Neutrophil (primary cell): Measurements from ENCODE around the gene CAPN5.
"Not testable (repeated sequence)": the region's sequence is repeated elsewhere in the genome, so short reads cannot be mapped to it uniquely, and the experiment has no call there.

ENCODE experiments used
- H3K27ac ChIP-seq: fragments of 200-600 bp; sonication (generic); 2 replicates; pipeline ENCODE4 v1.5.1; 2016; ENCODE audit warnings: mild to moderate bottlenecking, moderate library complexity
- H3K27me3 ChIP-seq: fragments of 200-600 bp; sonication (generic); 2 replicates; pipeline ENCODE4 v1.6.0; 2016; ENCODE audit warnings: mild to moderate bottlenecking
- H3K36me3 ChIP-seq: fragments of 200-600 bp; sonication (generic); 2 replicates; pipeline ENCODE4 v1.5.1; 2017
- H3K4me1 ChIP-seq, 2 experiments: fragments of 200-600 bp in 1 of 2; sonication (generic) in 1 of 2; 1 replicate in 1 of 2; 2 replicates in 1 of 2; pipeline versions ENCODE4 v1.5.1 to v1.6.1; 2013 to 2016; ENCODE audit warnings: low read depth in 1 of 2, low read length in 1 of 2, mild to moderate bottlenecking in 1 of 2, moderate library complexity in 1 of 2; ENCODE audit not compliant: control insufficient read depth in 1 of 2, insufficient read depth in 1 of 2
- H3K4me3 ChIP-seq, 2 experiments: fragments of 200-600 bp in 1 of 2; sonication (generic) in 1 of 2; 1 replicate in 1 of 2; 2 replicates in 1 of 2; pipeline ENCODE4 v1.5.1; 2013 to 2016; ENCODE audit warnings: low read depth in 1 of 2, low read length in 1 of 2, mild to moderate bottlenecking in 1 of 2, moderate library complexity in 1 of 2
- H3K9me3 ChIP-seq: fragments of 200-600 bp; sonication (generic); 2 replicates; pipeline ENCODE4 v1.5.1; 2016
- TF ChIP-seq, protein P1 (sequence below): fragments of 200-600 bp; sonication (generic); IDR thresholded peaks from 2 replicates; pipeline ENCODE4 v1.5.1; 2016; ENCODE audit warnings: antibody characterized with exemption

CAPN5 gene

GRCh38 chr11:77095551-77096490 lies 29.1 kb downstream of the CAPN5 start:
- H3K27me3 ChIP-seq, result peaks cover 5% of the 10 kb centered on the region
- TF ChIP-seq, protein P1, sequence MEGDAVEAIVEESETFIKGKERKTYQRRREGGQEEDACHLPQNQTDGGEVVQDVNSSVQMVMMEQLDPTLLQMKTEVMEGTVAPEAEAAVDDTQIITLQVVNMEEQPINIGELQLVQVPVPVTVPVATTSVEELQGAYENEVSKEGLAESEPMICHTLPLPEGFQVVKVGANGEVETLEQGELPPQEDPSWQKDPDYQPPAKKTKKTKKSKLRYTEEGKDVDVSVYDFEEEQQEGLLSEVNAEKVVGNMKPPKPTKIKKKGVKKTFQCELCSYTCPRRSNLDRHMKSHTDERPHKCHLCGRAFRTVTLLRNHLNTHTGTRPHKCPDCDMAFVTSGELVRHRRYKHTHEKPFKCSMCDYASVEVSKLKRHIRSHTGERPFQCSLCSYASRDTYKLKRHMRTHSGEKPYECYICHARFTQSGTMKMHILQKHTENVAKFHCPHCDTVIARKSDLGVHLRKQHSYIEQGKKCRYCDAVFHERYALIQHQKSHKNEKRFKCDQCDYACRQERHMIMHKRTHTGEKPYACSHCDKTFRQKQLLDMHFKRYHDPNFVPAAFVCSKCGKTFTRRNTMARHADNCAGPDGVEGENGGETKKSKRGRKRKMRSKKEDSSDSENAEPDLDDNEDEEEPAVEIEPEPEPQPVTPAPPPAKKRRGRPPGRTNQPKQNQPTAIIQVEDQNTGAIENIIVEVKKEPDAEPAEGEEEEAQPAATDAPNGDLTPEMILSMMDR, result no peak
- no peaks in the 10 kb centered on the region for H3K36me3 ChIP-seq
- H3K4me1 ChIP-seq, result no peaks in the 10 kb centered on the region
- no peaks in the 10 kb centered on the region for H3K9me3 ChIP-seq
- no peak overlapping the region for H3K4me3 ChIP-seq
- H3K27ac ChIP-seq, result no peak overlapping the region

GRCh38 chr11:77096591-77097019 lies 29.8 kb downstream of the CAPN5 start:
- Histone ChIP-seq H3K9me3 (no peaks in the 10 kb centered on the region), H3K4me1 (no peaks in the 10 kb centered on the region), H3K36me3 (no peaks in the 10 kb centered on the region), H3K27me3 (no peaks in the 10 kb centered on the region), H3K27ac (no peak overlapping the region), H3K4me3 (no peak overlapping the region)
- TF ChIP-seq, protein P1, result no peak

DNA sequence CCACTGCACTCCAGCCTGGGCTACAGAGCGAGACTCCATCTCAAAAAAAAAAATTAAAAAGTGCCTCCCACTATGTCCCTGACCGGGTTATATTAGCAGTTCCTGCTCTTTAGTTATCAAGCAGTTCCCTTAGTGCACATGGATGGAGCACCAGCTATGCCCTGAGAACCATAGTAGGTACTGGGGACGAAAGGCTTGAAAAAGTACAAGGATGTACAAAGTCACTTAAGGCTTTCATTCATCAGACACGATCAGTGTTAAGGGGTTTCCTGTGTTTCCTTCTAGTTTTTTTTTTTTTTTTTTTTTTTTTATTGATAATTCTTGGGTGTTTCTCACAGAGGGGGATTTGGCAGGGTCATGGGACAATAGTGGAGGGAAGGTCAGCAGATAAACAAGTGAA lies 30.4 kb downstream of the CAPN5 start:
- not testable (repeated sequence) for H3K9me3 ChIP-seq, H3K4me3 ChIP-seq, H3K36me3 ChIP-seq, H3K27ac ChIP-seq, H3K27me3 ChIP-seq, H3K4me1 ChIP-seq

DNA sequence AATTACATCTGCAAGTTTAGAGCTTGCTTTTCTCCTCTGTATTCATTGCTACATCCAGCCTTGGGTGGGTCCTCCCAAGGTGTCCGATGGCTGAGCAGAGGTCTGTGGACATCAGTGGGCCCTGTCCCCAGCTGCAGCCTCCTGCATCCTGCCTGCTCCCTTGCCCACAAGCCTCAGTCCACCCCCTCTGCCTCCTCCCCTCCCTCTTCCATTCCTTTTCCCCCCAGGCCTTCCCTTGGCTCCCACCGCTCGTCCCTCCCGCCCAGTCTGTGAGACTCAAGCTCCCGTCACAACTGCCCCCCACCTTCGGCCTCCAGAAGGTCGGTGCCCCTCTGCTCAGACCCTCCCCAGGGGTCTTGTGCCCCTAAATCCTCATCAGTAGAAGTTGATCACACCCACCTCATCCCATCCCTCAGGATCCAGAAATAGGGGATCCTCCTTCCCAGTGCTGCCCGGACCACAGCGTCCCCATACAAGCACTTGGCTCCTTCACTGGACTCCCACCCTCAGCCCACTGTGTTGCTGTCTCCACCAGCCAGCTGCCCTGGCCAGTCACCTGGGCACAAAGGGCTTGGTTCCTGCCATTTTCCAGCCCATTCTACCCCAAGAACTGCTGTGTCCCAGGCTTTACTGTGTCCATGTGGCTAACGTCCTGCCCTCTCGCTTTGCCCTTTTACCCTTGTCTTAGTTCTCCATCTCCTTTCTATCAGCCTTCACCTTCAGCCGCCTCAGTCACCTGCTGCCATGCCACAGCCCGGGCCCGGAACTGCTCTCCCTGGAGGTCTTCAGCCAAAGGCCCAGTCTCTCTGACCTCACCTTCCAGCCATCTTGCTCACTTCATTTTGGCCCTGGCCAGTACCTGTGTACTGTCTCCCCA lies 33.6 kb downstream of the CAPN5 start:
- Histone ChIP-seq H3K36me3 (no peaks in the 10 kb centered on the region), H3K9me3 (no peaks in the 10 kb centered on the region), H3K27me3 (no peaks in the 10 kb centered on the region), H3K4me3 (no peak overlapping the region), H3K4me1 (no peaks in the 10 kb centered on the region), H3K27ac (no peak overlapping the region)
- TF ChIP-seq, protein P1, result no peak

DNA sequence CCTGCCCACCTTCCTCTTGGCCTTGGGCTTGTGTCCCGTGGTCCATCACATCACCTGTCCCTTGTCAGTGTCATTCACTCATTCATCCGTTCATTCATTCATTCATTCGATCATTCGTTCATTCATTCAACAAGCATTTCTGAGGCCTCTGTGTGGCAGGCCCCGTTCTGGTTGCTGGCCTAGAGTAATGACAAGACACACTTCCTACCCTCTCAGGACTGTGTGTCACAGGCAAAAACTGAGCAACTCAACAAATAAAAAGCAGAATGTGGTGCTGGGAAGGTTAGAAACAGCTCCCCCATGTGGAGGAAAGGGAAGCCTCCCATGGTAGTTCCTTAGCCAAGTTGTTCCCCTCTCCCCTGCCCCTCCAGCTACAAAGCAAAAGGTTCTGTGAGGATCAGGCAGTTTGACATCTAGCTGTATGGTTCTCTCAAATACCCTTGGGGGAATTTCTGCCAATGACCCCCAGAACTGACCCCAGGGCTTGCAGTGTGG lies 34.3 kb downstream of the CAPN5 start:
- no peak overlapping the region for H3K27ac ChIP-seq
- TF ChIP-seq, protein P1, result no peak
- no peaks in the 10 kb centered on the region for H3K4me1 ChIP-seq
- H3K36me3 ChIP-seq, result no peaks in the 10 kb centered on the region
- no peak overlapping the region for H3K4me3 ChIP-seq
- no peaks in the 10 kb centered on the region for H3K27me3 ChIP-seq
- no peaks in the 10 kb centered on the region for H3K9me3 ChIP-seq
